Activated CD4-positive, CD25-positive, alpha-beta regulatory T cell (primary cell): ENCODE measurements around the gene AKNA.

Source experiments
- DNase-seq, 4 experiments: peaks; one replicate each; lab custom pipeline; 2025; lab: John Stamatoyannopoulos, UW

The AKNA gene

DNA sequence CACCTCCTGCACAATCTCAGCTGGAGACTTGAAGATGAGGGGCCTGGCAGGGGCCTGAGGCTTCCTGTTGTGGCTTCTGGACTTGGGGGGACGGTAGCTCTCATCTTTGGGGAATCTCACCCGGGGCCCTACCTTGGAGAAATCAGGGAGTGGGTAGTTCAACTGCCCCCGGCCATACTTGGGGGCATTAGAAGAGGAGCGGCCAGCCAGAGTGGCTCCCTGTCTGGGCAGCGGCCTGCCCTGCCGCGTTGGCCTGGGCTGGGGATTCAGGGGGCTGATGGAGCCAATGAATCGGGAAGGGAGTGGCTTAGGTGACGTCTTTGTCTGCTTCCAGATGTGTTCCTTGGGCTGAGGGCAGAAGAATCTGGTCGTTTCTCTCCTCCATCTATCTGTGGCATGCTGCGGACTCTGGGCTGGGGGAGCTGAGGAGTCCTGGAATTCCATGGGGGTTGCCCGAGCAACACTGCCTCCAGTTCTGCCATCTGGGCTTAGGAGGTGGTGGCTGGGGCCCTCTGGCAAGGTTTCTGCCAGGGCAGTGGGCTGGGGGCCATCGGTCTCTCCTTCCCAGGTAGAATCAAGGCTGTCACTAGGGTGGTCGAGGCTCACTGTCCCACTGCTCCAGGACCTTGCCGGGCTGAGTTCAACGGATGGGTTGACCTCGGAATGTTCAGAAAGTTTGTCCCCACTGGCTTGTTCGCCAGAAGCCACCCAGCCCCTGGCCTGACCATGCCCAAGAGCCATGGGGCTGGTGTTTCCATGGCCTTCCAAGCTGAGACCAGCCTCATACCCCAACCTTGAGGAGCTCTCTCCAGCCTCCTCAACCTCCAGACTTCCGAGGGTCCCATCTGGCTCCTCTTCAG is 11.0 kb downstream of the AKNA start:
- DNase-seq = no peak

DNA sequence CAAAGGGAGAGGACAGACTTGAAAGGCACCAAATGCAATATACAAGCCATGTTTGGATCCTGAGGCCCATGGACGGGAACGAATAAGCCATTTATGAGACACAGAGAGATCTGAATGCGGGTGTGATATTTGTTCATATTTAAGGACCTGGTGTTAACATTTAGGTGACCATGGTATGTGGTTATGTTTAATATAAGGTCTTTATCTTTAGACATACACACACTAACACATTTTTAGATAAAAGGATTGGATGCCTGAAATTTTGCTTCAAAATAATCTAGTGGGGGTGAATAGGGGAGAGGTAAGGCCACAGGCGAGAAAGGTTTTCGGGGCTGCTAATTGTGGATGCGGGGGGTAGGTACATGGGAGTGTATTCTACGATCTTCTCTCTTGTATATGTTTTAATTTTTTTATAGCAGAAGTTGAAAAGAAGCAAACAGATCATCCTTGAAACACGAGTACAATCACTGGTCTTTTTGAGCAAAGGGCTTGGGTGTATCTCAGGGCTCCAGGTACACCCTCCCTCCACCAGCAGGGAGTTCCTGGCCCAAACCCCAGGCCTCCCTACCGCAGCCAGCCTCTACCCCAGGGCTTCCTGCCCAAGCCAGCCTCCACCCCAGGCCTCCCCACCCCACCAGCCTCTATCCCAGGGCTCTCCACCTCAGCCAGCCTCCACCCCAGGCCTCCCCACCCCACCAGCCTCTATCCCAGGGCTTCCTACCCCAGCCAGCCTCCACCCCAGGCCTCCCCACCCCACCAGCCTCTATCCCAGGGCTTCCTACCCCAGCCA is 12.2 kb downstream of the AKNA start:
- DNase-seq = no peak

DNA sequence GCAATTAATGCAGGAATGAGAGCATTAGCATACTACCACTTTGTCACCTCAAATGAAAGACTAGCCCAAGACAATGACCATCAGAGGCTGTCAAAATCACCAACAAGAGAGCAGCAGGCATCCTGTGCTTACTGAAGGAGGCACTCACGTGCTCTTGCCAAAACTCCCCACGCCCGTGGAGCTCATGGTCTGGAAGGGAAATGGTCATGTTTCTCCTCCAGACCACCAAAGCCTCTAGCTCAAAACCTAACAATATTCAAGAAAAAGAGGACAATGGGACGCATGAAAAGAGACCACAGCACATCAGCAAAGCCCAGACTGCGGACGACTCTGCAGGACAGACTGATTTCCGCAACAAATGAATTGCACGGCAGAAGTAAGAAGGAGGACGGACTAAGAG is 12.8 kb downstream of the AKNA start:
- no peak for DNase-seq

DNA sequence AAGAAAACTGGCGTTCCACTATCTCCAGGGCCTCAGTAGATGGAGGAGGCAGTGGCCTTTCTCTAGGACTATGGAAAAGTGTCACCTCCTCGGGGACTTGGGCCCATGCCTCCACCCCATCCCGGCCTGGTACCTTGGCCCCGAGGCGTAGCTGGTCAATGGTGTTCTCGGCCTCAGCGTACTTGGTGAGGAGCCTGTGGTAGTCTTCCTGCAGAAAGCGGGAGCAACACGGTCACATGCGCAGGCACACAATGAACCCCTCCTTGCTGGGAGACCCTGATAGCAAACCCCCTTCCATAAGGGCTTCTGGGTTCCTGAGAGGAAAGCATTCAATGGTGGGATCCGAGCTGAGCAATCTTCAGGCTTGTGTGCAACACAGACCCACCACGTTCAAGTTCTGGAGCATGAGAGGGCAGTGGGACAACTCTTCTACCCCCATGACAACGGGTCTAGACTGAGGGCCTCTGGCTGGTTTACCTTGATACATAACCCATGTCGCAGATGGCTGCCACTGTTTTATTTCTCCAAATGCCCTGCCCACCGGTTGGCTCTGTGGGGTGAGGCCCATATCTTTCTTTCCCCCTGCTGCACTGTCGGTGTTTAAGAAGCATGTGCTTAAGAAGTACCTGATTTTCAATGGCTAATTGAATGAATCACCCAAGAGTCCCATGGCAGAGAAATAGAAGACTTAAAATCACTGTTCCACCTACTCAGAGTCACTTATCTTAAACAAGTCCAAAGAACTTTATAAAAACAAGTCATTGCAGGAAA is 13.6 kb downstream of the AKNA start:
- no peak for DNase-seq

DNA sequence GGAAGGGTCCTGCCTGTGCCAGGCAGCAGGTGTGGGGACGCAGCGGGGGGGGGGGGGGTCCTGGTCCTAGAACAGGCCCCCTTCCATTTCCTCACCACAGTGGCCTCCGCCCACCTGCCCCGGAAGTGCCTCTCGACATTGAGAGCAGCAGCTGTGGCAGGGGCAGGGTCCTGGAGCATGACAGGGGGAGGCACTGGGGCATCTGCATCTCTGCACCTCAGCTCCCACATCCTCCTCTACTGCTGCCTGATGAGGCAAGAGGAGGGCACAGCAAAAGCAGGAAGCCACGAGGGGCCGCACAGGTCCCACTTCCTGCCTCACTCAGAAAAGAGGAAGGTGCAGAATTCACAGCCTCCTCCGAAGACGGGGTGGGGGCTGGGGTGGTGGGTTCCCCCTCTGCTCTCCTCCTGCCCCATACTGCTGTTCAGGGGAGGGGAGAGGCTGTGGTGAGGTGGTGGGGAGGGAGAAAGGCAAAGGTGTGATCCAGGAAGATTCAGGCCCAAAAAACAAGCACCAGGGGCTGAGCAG is 14.8 kb downstream of the AKNA start:
- peak; percentile 17 to 83 (median 62) for DNase-seq

DNA sequence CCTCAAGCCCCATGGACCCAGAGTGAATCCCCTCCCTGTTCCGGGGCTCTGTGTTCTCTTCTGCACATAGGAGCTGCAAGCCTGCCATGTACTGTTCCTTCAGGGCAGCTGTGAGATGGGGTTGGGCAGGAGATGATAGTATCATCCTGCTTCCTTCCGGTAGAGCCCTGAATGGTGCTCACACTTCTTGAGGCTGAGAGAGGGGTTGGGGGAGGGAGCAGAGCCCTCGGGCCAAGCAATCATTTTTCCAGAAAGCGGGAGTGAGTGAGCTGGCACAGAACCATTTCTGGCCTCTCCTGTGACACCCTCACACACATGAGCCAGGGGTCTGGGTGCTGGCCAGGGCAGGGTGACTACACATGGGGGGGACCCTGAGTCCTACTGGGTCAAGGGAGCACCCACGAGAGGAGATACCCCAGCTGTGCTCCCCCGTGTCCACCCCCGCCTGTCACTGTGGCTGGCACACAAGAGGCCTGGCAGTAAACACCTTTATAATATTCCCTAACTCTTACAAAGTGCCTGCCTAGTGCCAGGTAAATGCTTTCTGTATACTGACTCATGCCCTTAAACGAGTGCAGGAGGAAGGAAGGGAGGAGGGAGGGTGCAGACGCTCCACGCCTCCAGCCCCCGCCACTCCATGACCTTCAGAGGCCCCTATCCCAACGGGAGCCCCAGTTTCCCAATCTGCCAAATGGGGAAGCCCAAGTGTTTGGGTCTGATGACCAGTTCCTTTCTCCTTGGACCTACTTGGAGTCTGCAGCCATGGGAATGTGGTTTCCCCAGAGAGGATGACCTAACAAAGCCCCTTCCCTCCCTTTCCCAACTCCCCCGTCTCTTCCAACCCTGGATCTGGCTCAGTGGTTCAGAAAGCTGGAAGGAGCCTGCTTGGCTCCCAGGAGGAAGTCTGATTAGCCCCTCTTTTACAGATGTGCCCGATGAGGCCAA is 15.5 kb downstream of the AKNA start:
- no peak for DNase-seq

DNA sequence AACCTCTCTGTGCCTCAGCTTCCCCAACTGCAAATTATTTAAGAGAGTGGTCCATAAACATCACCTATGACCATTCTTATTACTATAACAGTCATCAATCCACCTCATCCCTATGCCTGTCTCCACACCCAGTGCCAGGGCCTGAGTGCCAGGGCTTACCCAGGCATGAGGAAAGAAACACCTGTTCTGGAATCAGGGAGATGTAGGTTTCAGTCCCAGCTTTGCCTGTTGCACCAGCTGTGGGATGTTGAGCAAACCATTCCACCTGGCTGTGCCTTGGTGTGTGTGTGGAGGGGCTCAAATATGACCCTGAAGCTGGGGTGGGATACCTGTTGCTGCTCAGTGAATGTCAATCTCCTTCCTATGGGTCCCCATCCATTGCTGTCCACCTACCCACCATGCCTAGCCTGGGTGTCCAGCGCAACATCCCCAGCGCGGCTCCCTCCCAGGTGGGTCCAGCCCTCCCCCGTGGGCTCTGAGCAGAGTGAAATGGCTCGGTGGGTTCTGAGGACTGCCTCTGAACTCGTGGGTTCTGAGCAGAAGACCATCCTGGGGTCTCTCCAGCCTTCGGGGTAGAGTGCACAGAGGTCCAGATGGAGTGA is 16.3 kb downstream of the AKNA start:
- DNase-seq = no peak

DNA sequence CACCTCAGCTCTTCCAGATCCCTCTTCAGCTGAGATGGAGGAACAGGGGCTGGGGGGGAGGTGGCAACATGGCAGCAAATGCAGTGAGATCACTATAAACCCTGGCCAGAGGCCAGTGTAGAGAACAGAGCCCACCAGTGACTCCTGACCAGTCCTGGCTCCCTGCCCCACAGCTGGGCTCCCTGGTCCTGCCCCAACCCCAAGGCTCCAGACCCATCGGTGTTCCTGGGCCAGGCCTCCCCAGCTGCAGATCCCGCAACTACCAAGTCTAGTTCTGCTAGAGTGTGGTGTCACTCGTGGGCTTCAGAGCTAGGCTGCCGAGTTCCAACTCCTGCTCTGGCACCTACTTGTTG is 16.8 kb downstream of the AKNA start:
- DNase-seq = no peak

DNA sequence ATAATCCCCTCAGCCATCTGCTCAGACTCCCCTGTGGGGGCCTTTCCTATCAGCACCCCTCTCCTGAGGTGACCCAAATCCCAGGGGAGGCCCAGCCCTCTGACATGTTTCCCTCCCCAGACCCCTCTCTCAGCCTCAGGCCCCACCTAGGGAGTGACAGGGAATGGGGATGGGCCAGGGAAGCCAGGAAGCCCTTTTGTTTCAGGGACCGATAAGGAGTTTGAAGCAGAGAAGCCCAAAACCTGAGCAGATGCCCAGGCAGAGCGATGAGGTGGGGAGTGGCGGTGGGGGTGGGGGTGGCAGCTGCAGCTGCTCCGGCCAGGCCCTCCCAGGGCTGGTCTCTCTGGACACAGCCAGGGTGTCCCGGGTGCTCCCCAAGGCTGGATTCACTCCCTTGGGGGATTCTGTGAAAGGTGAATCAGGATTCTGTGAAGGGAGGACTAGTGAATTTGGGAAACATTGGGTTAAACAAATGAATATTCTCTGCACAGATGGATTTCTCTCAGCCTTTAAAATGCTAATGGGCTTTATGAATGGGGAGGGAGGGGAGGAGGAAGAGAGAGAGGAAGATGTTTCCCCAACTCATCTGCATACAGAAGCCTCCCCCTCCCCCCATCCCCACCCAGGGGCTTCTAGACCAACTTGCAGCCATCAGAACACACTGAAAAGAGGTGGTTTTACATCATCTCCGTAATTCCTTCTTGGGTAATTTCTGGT is 17.4 kb downstream of the AKNA start:
- DNase-seq = no peak

DNA sequence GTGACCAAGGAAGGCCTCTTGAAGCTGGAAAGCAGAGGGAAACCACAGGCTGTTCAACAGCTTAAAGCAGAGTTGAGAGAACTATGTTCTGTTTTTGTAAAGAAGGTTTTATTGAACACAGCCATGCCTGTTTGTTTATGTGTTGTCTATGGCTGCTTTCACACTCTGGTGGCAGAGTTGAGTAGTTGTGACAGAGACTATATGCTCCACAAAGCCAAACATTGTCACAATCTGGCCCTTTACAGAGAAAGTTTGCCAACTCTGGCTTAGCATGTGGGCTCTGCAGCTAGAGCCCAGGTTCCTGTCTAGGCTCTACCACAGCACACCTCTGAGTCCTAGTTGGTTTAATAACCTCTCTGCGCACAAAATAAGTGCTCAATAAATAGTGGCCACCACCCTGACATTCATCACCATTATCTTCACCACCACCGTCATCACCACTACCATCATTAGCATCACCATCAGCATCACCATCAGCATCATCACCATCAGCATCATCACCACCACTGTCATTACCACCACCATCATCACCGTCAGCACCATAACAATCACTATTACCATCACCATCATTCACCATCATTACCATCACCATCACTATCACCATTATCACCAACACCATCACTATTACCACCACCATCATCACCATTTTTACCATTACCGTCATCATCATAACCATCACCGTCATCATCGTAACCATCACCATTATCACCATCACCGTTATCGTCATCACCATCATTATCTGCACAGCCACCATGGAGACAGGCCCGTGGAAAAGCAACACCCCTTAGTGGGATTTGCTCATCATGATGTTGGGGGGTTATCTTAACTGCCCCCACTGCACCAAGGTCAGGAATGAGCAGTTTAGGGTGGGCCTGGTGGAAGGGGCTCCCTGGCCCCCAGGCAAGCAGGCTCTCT is 18.3 kb downstream of the AKNA start:
- no peak for DNase-seq

DNA sequence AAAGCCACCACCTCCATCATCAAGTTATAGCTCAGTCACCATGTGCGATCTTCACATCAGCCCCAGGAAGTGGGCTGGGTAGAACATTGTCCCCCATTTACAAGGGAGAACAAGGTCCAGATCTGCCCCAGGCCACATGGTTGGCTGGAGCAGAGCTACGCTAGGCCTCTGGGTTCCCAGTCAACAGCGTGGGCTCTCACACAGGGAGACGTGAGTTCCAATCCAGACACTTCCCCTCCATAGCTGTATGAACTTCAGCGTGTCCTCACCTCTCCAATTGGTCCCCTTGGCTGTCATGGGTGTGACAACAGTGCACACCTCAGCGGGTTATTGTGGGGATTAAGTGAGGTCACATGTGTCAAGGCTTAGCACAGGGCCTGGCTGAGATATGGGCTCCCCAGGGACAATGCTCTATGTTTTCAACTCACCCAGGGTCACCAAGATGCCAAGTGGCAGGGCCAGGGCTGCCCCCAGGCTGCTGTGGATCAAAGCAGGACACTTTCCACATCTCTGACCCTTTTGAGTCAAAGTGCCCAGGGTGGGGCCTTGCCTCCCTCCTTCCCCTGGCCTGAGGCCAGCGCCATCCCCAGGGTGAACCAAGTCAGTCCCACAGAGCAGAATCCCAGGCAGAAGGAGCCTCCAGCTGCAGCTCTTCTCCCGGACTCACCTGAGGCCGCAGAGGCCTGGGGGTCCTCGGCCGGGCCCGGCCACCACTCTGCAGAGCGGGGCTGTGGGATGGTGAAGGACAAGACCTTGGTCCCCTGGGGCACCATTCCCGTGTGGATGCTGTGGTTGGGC is 19.8 kb downstream of the AKNA start:
- no peak for DNase-seq

DNA sequence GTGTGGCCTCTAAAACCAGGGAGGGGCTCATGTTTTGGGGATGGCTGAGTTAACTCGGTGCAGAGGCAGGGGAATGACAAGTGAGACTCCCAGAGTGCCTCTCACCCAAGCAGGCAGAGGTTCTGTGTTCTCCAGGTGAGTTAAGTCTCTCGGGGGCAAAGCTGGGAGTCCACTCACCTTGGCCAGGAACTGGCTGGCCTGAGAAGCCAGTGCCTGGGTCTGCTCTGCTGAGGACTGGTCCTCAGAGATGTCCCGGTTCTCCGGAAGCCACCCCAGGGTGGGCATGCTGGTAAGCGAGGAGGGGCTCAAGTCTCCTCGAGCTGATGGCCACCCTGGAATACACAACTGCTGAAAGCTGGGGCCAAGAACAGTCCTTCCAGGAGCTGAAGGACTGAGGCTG is 20.4 kb downstream of the AKNA start:
- DNase-seq = no peak

DNA sequence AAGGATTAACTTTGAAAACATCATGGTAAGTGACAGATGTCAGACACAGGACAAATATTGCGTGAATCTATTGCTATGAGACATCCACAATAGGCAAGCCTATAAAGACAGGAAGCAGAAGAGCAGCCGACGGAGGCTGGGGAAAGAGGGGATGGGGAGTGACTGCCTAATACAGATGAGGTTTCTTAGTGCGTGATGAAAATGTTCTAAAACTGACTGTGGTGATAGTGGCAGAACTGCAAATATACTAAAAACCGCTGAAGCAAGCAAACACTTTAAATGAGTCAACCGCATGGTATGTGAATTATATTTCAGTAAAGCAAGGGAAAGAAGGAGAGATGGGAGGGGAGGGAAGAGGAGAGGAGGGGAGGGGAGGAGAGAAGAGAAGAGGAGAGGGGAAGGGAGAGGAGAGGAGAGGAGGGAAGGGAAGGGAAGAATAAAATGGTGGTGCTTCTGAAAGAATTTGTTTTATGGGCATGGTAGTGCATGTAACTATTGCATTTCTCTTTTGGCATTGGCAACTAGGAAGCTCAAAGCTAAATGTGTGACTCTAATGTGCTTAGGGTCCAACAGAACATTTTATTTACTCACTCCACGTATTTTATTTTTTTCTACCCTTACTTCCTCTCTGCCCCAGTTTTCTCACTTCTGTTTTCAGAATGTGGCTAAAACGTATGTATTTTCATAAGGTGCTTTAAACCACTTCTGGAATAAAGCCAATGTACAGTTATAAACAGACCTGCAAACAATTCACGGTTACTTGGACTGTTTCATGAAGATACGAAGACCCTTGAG is 21.3 kb downstream of the AKNA start:
- DNase-seq = no peak

DNA sequence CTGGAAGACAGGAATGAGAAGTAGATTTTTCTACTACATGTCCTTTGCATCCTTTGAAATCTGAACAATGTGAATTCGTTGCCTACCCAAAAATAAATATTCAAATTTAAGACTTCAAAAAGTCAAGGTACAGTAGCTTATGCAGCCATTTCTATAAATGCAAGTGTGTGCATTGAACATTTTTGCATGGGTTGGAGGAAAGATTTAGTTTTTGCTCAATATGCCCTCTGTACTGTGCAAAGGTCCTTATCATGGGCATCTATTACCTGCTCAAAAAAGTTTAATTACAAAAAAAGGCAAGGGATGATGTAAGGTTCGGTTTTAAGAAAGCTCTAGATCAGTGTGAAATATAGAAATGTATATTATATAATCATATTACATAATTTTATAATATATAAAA is 22.6 kb downstream of the AKNA start:
- no peak for DNase-seq

DNA sequence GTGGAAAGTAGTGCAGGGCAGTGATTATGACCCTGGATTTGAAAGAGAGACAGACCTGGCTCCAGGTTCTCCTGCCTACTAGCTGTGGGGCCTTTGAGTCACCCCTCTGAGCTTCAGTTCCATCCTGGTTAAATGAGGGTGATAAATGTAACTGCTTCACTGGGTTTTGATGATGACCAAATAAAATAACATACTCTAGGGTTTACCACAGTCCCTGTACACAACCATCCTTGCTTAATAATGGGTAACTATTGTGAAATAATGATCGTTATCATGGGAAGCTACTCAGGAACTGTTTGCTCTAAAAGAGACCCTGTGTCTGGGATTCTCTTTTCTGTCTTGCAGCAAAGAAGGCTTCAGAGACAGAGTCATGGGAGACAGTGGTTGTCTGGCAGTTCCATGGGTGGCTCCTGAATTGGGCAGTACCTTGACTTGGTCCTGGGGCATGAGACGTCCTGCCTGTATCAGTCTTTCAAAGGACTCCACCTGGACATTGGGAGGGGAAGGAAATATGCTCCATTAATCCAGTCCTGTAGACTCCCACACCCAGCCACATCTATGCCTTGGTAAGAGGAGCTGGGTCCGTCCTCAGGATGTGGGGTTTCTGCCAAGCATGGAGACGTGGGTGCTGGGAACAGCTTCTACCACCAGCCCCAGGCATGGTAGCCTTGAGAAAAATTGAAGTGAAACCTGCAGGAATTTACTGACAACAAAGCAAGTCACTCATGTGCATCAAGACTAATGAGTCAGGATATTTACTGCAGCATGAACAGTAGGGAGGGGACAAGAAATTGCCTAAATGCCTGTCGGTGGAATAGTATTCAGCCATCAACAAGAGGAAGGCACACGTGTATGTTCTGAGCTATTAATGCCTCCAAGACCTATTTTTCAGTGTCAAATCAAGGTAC is 23.4 kb downstream of the AKNA start:
- DNase-seq = no peak

DNA sequence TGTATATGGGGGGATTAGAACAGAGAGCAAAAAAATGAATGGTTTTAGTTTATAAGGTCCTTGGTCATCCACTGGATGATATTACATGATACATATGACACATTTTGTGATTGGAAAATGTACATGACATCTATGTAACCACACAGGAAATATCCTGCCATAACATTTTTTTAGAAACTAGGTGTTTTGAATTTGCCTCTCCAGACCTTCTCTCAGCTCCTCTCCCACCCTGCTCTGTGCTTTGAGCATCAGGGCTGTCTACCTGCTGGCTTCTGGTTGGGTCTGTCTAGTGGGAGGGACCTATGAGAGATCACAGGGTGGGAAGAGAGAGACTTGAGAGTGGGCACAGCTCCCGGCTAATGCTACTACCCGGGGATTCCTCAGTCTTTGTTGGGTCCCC is 24.4 kb downstream of the AKNA start:
- no peak for DNase-seq
